Measurements from ENCODE around the gene SPINK9.

Gene SPINK9

GRCh38 chr5:148386041-148386440, 50.7 kb downstream of the SPINK9 start:
- Histone ChIP-seq H3K4me1 (ENCODE audit: control insufficient read depth, insufficient read depth, low read length) (peaks cover 43% of the 10 kb centered on the region), H3K4me3 (ENCODE audit: low read length) (peak overlapping the region; percentile 88), H3K9ac (ENCODE audit: low read length) (no peak overlapping the region), H3K9me3 (ENCODE audit: control insufficient read depth, low read length) (no peaks in the 10 kb centered on the region), H3K36me3 (ENCODE audit: control insufficient read depth, insufficient read depth, low read length, severe bottlenecking) (peaks cover 8% of the 10 kb centered on the region), H3K27me3 (replicated peaks; ENCODE audit: control insufficient read depth, insufficient read depth, low read length) (no peaks in the 10 kb centered on the region)
- no peak for DNase-seq (ENCODE audit: low read depth)

- H3K9me3 ChIP-seq (ENCODE audit: control insufficient read depth, low read length), result no peaks in the 10 kb centered on the region
- H3K4me1 ChIP-seq (ENCODE audit: control insufficient read depth, insufficient read depth, low read length), result peaks cover 47% of the 10 kb centered on the region
- no peak overlapping the region for H3K9ac ChIP-seq (ENCODE audit: low read length)
- peaks cover 8% of the 10 kb centered on the region for H3K36me3 ChIP-seq (ENCODE audit: control insufficient read depth, insufficient read depth, low read length, severe bottlenecking)
- DNase-seq (ENCODE audit: low read depth), result peak; percentile 33
- H3K27me3 ChIP-seq (replicated peaks; ENCODE audit: control insufficient read depth, insufficient read depth, low read length), result no peaks in the 10 kb centered on the region
- H3K4me3 ChIP-seq (ENCODE audit: low read length), result no peak overlapping the region
Observed at GRCh38 chr5:148387325-148387724, 52.0 kb downstream of the SPINK9 start.

- Histone ChIP-seq H3K9ac (ENCODE audit: low read length) (no peak overlapping the region), H3K9me3 (ENCODE audit: control insufficient read depth, low read length) (no peaks in the 10 kb centered on the region), H3K36me3 (ENCODE audit: control insufficient read depth, insufficient read depth, low read length, severe bottlenecking) (peaks cover 8% of the 10 kb centered on the region), H3K27me3 (replicated peaks; ENCODE audit: control insufficient read depth, insufficient read depth, low read length) (no peaks in the 10 kb centered on the region), H3K4me1 (ENCODE audit: control insufficient read depth, insufficient read depth, low read length) (peaks cover 44% of the 10 kb centered on the region), H3K4me3 (ENCODE audit: low read length) (no peak overlapping the region)
- DNase-seq (ENCODE audit: low read depth), result no peak
Observed at GRCh38 chr5:148388696-148389095, 53.3 kb downstream of the SPINK9 start.

Measured in adipocyte (in vitro differentiated cells).